Loucy (cell line): ENCODE results near the gene IDI2.

Source experiments
- CTCF ChIP-seq: fragments of 200-600 bp; sonication (generic); conservative IDR thresholded peaks from 2 replicates; pipeline ENCODE4 v1.5.1; 2014; ENCODE audit warnings: mild to moderate bottlenecking, antibody characterized with exemption, low read length
- EZH2phosphoT487 ChIP-seq: fragments of 200-600 bp; IDR thresholded peaks from 2 replicates; pipeline ENCODE4 v1.6.1; 2018; ENCODE audit warnings: antibody characterized with exemption, mild to moderate bottlenecking, moderate library complexity, borderline replicate concordance

GRCh38 chr10:997266-998022 is 28.2 kb downstream of the IDI2 start:
- TF ChIP-seq CTCF: no peak
- no peak for TF ChIP-seq EZH2phosphoT487
